HG02623 (cell line): ENCODE measurements around the gene CNTN6.

Experiments used
- ATAC-seq: cut with Tn5 transposase; IDR thresholded peaks from one replicate; pipeline ENCODE4 v1.9.1; 2021; ENCODE audit warnings: moderate library complexity; ENCODE audit not compliant: unreplicated experiment

The CNTN6 gene

DNA sequence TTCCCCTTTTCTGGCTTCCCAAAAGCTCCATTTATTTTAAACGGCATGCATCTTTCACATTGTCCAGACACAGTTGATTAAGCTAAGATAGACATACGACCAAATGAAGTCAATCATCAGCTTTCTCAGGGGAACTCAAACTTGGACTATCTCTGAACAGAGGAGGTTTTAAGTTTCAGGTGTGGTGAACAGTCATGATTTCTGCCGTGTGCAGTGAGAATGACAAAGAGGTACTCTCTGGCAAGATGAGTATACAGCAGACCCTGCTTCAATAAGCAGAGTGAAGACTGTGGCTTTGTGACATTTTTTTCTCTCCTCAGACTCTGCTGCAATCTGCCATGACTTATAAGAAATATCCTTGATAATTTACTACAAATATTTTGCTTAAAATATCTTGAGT is 307.7 kb downstream of the CNTN6 start:
- ATAC-seq = no peak

GRCh38 chr3:1404270-1404962 is 311.6 kb downstream of the CNTN6 start:
- ATAC-seq = no peak

DNA sequence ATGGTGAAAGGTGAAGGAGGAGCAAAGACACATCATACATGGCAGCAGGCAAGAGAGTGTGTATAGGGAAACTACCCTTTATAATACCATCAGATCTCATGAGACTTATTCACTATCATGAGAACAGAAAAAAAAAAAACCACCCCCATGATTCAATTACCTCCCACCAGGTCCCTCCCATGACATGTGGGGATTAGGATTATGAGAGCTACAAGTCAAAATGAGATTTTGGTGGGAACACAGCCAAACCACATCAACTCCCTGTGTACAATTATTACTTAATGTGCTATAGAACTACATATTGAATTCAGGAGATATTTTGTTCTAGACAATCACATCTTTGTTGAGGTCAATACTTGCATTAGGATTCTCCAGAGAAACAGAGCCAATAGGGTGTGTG is 313.4 kb downstream of the CNTN6 start:
- no peak for ATAC-seq

DNA sequence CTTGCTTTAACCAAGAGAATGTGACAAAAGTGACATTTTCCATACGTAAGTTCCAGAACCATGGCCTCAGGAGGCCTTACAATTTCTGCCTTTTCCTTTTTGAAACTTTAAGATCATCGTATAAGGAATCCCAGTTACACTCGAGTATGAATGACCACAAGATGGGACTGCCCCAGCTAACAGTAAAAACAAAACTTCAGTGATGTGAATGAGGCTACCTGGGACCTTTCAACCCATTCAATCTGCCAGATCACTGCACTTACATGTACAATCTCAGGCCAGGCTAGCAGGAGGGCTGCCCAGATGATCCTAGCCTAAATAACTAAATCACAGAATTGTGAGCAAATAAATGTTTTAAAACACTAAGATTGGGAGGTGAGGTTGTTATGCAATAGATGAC is 328.8 kb downstream of the CNTN6 start:
- peak; percentile 59 for ATAC-seq

DNA sequence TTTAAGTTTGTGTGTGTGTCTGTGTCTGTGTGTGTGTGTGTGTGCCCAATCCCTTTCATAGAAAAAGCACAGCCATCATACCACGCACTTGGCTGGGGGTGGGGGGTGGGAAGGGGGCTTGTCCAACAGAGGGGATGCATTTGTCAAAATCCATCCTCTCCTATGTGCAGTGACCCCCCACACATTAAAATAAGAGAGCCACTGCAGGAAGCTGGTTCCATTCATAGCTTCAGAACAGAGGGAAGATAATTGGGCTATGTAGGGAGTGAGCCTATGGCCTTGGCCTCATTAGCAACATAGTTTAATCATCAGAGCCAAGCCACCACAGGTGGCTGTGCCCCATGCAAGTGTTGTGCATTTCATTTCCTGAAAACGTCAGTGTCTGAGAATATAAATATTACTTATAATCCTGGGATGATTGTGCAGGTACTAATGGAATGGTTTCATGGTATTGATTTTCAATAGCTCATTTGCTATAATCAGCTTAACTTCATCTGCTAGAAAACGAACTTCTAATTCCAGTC is 330.8 kb downstream of the CNTN6 start:
- ATAC-seq = no peak

- ATAC-seq = no peak
Observed at GRCh38 chr3:1439395-1439794, 346.6 kb downstream of the CNTN6 start.

DNA sequence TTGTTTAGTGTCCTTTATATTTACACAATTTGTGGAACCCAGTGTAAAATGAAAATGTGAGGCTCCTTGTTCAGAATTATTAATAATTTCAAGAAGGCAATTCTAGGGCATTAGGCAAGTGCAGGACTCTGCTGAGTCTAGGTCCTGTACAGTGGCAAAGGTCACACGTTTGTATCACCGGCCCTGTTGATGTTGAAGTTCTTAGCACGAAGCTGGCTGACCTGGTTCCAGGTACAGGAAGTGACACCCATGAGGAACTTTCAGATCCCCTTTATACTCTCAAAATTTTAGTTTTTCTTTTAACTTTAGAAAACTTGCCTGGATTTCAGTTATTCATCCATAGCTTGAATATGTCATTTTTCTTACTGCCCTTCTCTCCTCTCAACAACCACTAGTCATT is 349.4 kb downstream of the CNTN6 start:
- ATAC-seq = no peak

- ATAC-seq = no peak
Observed at GRCh38 chr3:1444195-1444594, 351.4 kb downstream of the CNTN6 start.

- no peak for ATAC-seq
Observed at GRCh38 chr3:1446531-1446930, 353.7 kb downstream of the CNTN6 start.

DNA sequence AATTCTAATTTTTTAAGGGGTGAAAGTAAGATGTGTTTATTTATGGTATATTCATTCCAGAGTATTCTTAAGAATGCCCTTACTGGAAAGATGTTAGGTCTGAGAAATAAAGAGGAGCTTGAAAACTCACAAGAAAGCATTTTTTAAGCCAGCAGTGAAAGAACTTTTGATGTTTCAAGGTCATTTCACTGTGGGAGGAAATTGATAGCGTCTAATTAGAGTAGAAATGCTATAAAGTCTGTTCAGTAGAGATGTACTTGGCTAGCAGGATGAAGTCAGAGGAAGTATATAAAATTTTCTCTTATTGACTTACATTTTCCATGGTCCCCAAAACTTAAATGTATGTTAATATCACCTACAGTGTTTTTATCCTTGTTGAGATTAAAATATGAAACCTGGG is 354.6 kb downstream of the CNTN6 start:
- ATAC-seq = no peak

DNA sequence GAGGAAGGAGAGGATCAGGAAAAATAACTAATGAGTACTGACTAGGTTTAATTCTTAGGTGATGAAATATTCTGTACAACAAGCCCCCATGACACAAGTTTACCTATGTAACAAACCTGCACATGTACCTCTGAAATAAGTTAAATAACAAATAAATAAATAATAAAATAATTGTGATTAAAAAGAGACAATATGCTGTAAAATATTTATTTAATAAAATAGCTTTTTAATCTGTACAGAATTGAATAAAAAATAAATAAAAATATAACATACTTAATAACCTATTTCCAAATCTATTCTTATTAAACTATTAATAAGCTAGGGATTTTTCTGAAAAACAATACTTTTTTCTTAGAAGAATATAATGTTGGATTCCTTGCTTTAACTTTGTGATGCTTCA is 355.6 kb downstream of the CNTN6 start:
- no peak for ATAC-seq
